HG03378 (cell line): Measurements from ENCODE around the gene PHETA1.
A peak's percentile ranks its signal among the peaks of the same experiment; 100 is the strongest.

ENCODE experiments used
- ATAC-seq: cut with Tn5 transposase; IDR thresholded peaks from one replicate; pipeline ENCODE4 v1.9.1; 2021; ENCODE audit warnings: mild to moderate bottlenecking, moderate library complexity; ENCODE audit not compliant: unreplicated experiment

PHETA1 gene, protein sequence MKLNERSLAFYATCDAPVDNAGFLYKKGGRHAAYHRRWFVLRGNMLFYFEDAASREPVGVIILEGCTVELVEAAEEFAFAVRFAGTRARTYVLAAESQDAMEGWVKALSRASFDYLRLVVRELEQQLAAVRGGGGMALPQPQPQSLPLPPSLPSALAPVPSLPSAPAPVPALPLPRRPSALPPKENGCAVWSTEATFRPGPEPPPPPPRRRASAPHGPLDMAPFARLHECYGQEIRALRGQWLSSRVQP

DNA sequence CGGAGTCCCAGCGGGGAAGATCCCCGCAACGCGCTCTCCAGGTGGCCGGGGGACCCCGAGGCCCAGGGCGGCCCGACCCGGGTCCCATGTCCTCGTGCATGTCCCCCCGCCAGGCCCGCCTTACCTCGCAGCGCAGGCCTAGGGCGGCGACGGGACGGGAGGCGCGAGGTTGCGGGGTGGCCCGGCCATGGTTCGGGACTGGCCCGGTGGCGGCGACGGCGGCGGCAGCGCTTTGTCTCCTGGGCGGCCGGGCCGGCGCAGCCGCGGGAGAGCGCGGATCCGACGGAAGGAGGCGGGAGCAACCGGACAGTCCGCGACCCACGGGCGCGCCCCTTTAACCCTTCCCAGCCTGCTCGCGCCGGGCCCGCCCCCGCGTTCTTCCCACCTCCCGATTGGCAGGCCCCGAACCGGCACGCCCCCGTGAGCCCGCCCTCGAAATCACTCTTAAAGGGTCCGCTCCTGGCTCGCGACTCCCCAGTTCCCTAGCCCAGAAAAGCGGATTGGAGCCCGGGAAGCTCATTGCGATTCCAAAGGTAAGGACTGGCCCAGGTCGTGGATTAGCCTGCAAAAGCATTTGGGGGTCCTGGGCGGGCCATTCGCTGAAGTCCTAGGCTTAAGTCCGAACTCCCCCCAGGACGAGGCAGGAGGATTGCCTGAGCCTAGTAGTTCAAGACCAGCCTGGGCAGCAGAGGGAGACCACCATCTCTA lies at the start of gene PHETA1:
PHETA1 (minus strand) TSS at position 308 of the 708 bp plus-strand sequence. CDS start 5,668 bp downstream, outside the sequence.
- ATAC-seq, result peak; percentile 49

DNA sequence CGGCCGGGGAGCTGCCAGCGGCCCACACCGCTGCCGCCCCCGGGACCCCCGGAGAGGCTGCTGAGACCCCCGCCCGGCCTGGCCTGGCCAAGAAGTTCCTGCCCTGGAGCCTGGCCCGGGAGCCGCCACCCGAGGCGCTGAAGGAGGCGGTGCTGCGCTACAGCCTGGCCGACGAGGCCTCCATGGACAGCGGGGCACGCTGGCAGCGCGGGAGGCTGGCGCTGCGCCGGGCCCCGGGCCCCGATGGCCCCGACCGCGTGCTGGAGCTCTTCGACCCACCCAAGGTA lies 49.6 kb upstream of the PHETA1 start:
- no peak for ATAC-seq

DNA sequence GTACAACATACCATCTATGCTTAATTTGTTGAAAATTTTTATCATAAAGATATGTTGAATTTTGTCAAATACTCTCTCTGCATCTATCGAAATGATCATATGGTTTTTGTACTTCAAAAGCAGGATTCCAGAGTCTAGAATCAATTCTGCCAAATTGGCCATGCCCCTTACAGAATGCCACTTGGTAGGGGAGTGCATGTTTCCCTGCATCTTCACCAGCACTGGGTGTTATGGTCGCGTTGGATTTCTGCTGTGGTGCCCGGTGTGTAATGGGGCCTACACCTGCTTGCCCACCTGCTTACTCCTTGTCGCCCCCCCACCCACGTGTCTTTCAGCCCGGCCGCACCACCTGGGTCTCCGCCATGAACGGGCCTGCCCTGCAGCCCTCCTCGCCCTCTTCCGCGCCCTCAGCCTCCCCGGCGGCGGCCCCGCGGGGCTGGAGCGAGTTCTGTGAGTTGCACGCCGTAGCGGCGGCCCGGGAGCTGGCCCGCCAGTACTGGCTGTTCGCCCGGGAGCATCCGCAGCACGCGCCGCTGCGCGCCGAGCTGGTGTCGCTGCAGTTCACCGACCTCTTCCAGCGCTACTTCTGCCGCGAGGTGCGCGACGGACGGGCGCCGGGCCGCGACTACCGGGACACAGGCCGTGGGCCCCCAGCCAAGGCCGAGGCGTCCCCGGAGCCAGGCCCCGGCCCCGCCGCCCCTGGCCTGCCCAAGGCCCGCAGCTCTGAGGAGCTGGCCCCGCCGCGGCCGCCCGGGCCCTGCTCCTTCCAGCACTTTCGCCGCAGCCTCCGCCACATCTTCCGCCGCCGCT lies 49.1 kb upstream of the PHETA1 start:
- no peak for ATAC-seq

DNA sequence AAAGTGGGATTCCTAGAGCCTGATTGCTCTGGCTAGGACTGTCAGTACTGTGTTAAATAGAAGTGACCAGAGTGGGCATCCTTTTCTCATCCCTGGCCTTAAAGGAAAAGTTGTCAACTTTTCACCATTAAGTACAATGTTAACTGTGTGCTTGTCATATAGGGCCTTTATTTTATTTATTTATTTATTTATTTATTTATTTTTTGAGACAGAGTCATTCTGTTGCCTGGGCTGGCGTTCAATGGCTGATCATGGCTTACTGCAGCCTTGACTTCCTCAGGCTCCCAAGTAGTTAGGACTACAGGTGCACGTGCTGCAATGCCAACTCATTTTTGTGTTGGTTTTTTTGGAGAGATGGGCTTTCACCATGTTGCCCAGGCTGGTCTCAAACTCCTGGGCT lies 48.4 kb upstream of the PHETA1 start:
- ATAC-seq, result no peak

DNA sequence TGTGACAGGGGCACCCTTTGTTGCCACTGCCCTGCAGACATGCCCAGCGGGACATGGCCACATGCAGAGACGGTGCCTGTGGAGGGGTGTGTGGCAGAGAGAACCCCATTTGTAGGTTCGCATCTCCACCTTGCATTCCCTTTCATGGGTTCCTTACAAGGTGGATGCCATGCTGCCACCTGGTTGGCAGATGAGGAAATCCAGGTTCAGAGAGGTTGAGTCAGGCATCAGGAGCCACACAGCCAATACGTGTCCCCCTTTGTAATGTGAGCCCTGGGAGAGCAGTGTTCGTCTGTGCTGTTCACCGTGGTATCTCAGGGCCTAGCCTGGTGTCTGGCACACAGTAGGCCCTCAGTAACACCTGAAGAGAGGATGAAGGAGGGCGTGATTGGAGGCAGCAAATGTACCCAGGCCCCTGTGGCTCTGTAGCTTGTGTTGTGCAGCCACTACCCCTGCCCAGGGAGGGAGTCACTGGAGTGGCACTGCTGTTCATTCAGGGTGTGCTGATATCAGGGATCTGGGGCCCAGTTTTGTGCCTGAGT lies 45.9 kb upstream of the PHETA1 start:
- no peak for ATAC-seq

GRCh38 chr12:111413442-111414086 lies 44.7 kb upstream of the PHETA1 start:
- ATAC-seq, result no peak

- ATAC-seq, result no peak
These were observed 44.0 kb upstream of the PHETA1 start for GRCh38 chr12:111412830-111413441.

DNA sequence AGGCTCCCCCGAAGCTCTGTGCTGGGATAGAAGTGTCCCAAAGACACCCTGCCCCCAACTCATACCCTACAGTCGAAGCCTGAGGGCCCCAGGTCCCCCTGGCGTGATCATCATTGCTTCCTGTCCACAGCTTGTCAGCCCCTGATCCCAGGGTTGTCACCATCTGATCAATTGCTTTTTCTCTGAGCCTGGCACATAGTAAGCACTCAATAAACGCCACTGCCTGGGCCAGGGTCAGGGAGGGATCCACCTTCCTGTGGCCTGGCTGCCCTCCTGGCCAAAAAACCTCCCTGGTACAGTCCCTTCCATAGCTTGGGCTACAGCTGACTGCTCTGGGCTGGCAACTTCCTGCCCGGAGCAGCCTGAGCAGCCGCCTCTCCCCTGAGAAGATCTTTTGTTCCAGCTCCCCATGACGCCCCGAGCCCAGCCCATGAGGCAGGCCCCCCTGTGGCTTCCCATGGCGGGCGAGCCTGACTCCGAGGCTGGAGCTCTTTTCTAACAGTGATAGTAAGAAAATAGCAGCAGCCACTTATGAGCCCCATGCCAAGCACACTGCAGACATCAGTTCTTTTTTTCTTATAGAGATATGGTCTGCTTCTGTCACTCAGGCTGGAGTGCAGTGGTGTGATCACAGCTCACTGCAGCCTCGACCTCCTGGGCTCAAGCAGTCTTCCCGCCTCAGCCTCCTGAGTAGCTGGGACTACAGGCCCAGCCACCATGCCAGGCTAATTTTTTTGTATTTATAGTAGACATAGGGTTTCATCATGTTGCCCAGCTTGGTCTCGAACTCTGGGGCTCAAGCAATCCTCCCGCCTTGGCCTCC lies 43.3 kb upstream of the PHETA1 start:
- no peak for ATAC-seq

DNA sequence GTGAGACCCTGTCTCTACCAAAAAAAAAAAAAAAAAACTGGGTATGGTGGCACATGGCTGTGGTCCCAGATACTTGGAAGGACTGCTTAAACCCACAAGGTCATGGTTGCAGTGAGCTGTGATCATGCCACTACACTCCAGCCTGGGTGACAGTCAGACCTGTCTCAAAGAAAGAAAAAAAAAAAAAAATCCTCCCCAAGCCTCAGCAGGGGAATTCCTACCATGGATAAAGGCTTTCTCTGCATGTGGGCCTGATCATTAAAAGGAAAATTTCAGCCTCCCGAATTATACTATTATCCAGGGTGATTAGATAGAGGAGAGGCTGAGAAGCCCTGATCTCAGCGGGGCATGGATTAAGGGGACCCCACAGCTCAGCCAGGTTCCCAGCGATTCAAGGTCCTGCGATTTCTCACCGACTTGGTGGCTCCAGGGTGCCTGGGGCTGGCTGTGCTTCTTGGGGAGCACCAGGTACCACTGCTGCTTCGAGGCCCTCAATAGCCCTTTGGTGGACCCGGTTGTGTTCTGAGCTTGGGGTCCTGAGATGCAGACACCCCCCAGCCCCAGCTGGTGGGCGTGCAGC lies 42.4 kb upstream of the PHETA1 start:
- ATAC-seq, result no peak

DNA sequence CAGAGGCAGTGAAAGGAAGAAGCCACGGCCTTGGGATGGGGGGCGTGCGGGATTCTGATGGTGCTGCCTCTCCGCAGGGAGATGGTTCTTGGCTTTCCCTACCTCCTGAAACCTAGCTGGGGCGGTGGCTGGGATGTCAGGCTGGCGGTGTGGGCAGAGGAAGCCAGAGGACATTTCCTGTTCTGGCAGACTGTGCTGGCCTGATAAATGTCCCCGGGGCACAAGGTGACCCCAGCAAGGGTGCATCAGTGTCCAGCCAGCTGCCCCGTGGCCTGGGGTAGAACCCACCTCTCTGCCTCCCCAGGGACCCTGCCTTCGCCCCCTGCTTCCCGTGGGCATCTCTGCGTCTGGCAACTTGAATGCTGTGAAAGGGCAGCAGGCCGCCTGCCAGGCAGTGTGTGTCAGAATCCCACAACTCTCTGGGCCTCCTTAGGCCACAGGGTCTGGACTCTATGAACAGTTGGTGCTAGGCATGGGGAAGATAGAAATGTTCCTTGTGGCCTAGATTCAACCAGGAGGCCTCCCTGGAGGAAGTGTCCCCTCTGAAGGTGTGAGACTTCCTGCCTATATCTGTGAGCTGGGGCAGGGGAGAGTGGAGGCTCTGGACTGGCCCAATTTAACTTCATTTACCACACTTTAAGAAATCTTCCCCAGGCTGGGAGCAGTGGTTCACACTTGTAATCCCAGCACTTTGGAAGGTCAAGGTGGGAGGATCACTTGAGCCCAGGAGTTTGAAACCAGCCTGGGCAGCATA lies 41.7 kb upstream of the PHETA1 start:
- no peak for ATAC-seq

DNA sequence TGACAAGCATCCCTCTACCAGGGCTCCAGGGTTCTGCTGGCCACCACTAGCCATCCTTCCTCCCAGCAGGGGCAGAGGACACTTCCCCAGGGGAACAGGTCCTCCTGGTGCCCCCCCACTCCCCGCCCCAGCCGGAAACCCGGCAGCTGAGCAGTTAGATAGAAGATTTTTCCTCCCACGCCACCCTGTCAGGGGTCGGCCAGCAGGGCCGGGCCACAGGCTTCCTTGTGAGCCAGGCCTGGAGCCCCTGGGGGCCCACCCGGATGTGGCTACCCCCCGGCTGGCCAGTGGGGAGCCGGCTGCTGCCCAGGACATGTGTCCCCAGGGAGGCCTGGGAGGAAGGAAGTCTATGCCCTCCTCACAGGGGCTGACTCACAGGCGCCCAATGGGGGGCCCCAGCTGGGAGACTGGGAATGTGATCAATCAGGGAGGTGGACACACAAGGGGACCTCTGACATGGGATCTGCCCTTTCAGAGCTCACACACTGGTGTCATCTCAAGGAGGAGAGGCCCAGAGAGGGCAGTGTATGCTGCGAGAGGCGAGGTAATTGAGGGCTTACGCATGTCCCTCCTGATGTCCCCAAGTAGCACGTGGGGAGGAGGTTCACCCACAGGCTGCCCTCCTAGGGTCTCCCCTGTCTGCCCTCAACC lies 41.0 kb upstream of the PHETA1 start:
- ATAC-seq, result no peak

GRCh38 chr12:111409403-111409779 lies 40.5 kb upstream of the PHETA1 start:
- no peak for ATAC-seq

DNA sequence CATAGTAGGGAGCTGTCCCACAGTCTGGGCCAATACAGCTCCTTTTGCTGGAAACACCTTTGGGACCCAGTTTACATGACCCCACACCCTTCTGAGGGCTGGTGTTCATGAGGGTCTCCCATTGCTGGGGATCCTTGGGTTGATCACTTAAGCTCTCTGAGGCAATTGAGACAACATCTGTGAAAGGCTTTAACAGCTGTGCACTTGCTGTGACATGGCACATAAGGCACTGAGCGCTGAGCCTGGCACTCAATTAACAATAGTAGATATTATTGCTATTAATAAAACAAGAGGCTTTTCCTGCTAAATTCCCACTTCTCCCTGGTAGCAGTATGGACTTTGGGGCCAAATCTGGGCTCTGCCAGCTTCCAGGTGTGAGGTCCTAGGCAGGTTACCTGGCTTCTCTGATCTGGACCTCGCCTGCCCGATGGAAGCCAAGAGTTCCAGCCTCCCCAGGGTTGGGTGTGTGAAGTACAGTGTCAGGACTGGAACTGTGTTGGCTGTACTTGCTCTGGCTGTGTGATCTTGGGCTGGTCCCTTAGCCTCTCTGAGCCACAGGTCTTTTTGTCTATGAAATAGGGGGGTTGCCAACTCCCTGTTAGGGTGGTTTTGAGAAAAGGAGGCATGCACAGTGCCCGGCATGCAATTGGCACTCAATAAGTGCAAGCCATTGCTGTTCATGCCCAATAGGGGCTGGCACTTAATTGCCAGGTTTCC lies 39.9 kb upstream of the PHETA1 start:
- ATAC-seq, result no peak

DNA sequence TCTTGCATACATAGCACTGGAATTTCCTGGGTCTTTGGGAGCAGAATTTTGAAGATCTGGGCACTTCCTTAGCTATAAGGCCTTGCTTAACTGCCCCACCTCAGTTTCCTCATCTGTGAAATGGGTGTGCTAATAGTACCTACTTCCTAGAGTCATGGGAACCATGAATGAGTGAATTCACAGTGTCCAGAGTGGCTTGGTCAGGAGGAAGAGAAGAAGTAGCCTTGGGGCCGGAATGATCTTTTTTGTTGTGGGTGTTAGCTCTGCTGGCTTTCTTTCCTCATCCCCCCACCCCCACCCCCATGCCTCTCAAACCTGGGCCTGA lies 39.2 kb upstream of the PHETA1 start:
- no peak for ATAC-seq

GRCh38 chr12:111407377-111408115 lies 38.7 kb upstream of the PHETA1 start:
- ATAC-seq, result no peak

DNA sequence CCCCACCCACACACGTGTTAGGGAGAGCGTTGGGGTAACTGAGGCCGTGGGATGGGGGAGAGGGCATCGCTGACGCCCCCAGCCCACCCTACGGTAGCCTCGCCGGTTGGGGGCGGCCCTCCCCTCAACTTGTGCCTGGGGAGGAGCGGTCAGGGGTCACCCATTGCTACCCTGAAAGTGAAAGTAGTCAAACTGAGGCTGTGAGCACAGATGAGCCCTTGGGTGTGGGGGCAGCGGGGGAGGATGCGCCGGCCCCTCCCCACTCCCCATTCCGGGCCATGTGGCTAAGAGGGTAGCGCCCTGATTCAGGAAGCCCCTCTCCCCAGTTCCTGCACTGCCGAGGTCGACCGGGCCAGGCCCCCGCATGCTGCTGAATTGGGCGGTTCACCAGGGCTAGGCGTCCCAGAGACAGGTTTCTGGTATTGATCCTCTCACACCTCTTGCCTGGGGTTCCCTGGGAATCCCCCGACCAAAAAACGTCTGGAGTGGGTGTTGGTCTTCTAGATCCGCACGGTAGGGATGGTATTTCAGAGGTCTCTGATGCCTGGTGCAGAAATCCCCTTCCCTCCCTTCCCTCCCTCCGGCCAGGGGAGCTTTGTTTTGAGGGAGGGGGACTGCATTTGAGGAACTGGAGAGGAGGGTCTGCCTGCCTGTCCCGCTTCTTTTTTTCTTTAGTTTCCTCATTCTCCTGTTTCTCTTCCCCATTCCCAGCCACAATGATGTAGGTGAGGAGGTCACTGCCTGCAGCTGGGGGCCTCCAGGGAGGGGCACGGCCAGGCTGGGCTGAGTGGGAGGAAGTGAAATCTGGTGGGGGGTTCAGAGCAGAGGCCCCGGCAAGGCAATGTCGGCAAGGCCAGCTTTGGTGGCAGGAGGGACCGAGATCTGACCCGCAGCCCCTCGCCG lies 37.8 kb upstream of the PHETA1 start:
- ATAC-seq, result no peak
